Subcutaneous abdominal adipose tissue (tissue), 5 donors: Measurements from ENCODE around the gene TCERG1L.

Experiments
- H3K27ac ChIP-seq: one replicate; pipeline ENCODE4 v1.7.0; 2013; ENCODE audit warnings: low read depth, mild to moderate bottlenecking, inconsistent platforms, low read length, moderate library complexity
- H3K27me3 ChIP-seq, 5 donors: one replicate each; pipeline ENCODE4 v1.7.0; 2013; ENCODE audit warnings: low read length in 5 of 5, inconsistent platforms in 1 of 5; ENCODE audit not compliant: control insufficient read depth in 5 of 5, insufficient read depth in 4 of 5
- H3K36me3 ChIP-seq, 5 donors: one replicate each; pipeline ENCODE4 v1.7.0; 2013; ENCODE audit warnings: low read length in 5 of 5; ENCODE audit not compliant: control insufficient read depth in 5 of 5, insufficient read depth in 5 of 5
- H3K4me1 ChIP-seq, 5 donors: one replicate each; pipeline ENCODE4 v1.7.0; 2013; ENCODE audit warnings: low read length in 5 of 5, mild to moderate bottlenecking in 3 of 5, moderate library complexity in 1 of 5; ENCODE audit not compliant: control insufficient read depth in 5 of 5, insufficient read depth in 5 of 5
- H3K4me3 ChIP-seq, 5 donors: one replicate each; pipeline ENCODE4 v1.7.0; 2013; ENCODE audit warnings: low read length in 5 of 5, low read depth in 1 of 5
- H3K9ac ChIP-seq, 5 donors: one replicate each; pipeline ENCODE4 v1.7.0; 2013; ENCODE audit warnings: low read length in 5 of 5, mild to moderate bottlenecking in 4 of 5, moderate library complexity in 3 of 5
- H3K9me3 ChIP-seq, 5 donors: one replicate each; pipeline ENCODE4 v1.7.0; 2013; ENCODE audit warnings: low read length in 5 of 5; ENCODE audit not compliant: control insufficient read depth in 5 of 5
- donor health status: healthy.
- donor health status: healthy.
- donor health status: healthy.
- donor health status: healthy.
- donor health status: healthy.

Gene TCERG1L

DNA sequence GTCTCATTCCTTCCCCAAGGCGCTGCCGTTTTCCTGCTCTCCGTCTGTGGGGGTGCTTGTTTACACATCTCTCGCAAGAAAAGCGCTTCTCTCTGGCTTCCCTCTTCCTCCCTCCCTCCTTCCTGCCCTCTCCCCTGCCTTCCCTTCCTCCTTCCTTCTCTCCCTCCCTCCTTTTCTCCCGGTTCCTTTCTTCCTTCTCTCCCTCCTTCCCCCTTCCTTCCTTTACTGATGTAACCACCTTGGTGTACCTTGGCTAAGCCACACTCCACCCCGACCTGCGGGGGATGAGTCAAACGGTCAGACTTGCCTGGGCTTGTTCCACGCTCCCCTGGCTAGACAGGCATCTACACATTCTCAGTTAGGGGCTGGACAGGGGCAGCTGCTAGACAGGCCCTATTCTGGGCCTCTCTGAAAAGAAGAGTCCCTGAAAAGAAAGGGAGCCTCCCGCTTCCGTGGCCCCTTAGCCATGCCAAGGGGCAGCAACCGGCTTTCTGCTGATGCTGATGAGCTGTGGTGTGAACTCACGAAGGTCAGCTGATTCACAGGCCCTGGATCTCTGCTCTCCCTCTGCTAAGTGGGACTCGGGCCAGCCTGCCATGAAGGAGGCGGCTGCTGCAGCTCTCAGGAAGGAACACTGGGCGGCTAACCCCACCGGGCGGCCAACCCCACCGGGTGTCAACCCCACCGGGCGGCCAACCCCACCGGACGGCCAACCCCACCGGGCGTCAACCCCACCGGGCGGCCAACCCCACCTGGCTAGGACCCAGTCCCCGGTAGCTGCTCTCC is 216.8 kb downstream of the TCERG1L start:
- H3K9me3 ChIP-seq, result peaks cover 0 to 3% (median 0%) of the 10 kb centered on the region in 5 donors
- no peak overlapping the region for H3K27ac ChIP-seq
- H3K9ac ChIP-seq, result no peak overlapping the region
- H3K36me3 ChIP-seq, result no peaks in the 10 kb centered on the region
- peaks cover 0 to 11% (median 0%) of the 10 kb centered on the region in 5 donors for H3K4me1 ChIP-seq
- H3K4me3 ChIP-seq, result no peak overlapping the region
- H3K27me3 ChIP-seq, result peaks cover 0 to 13% (median 0%) of the 10 kb centered on the region in 5 donors

GRCh38 chr10:131093795-131094366 is 217.6 kb downstream of the TCERG1L start:
- no peak overlapping the region for H3K4me3 ChIP-seq
- peaks cover 0 to 13% (median 4%) of the 10 kb centered on the region in 5 donors for H3K27me3 ChIP-seq
- H3K27ac ChIP-seq, result no peak overlapping the region
- peaks cover 0 to 11% (median 0%) of the 10 kb centered on the region in 5 donors for H3K4me1 ChIP-seq
- H3K9me3 ChIP-seq, result peaks cover 0 to 3% (median 0%) of the 10 kb centered on the region in 5 donors
- H3K36me3 ChIP-seq, result no peaks in the 10 kb centered on the region
- no peak overlapping the region for H3K9ac ChIP-seq

- Histone ChIP-seq H3K9me3 (peaks cover 0 to 3% (median 0%) of the 10 kb centered on the region in 5 donors), H3K9ac (no peak overlapping the region), H3K27ac (no peak overlapping the region), H3K4me1 (peaks cover 0 to 11% (median 0%) of the 10 kb centered on the region in 5 donors), H3K27me3 (peaks cover 0 to 13% (median 3%) of the 10 kb centered on the region in 5 donors), H3K36me3 (no peaks in the 10 kb centered on the region), H3K4me3 (no peak overlapping the region)
These were observed 218.2 kb downstream of the TCERG1L start for GRCh38 chr10:131093346-131093745.

- Histone ChIP-seq H3K27ac (no peak overlapping the region), H3K4me3 (no peak overlapping the region), H3K27me3 (peaks cover 0 to 13% (median 3%) of the 10 kb centered on the region in 5 donors)
These were observed 218.6 kb downstream of the TCERG1L start for GRCh38 chr10:131092876-131093275.

GRCh38 chr10:131092386-131092785 is 219.1 kb downstream of the TCERG1L start:
- Histone ChIP-seq H3K9ac (no peak overlapping the region), H3K27ac (no peak overlapping the region), H3K4me1 (peaks cover 0 to 11% (median 0%) of the 10 kb centered on the region in 5 donors), H3K27me3 (peaks cover 0 to 13% (median 3%) of the 10 kb centered on the region in 5 donors), H3K9me3 (peaks cover 0 to 3% (median 0%) of the 10 kb centered on the region in 5 donors), H3K36me3 (no peaks in the 10 kb centered on the region), H3K4me3 (no peak overlapping the region)

More at GRCh38 chr10:131092876-131093275, 218.6 kb downstream of the TCERG1L start:
- H3K9ac ChIP-seq, result no peak overlapping the region
- H3K36me3 ChIP-seq, result no peaks in the 10 kb centered on the region
- peaks cover 0 to 3% (median 0%) of the 10 kb centered on the region in 5 donors for H3K9me3 ChIP-seq
- H3K4me1 ChIP-seq, result peaks cover 0 to 11% (median 0%) of the 10 kb centered on the region in 5 donors

DNA sequence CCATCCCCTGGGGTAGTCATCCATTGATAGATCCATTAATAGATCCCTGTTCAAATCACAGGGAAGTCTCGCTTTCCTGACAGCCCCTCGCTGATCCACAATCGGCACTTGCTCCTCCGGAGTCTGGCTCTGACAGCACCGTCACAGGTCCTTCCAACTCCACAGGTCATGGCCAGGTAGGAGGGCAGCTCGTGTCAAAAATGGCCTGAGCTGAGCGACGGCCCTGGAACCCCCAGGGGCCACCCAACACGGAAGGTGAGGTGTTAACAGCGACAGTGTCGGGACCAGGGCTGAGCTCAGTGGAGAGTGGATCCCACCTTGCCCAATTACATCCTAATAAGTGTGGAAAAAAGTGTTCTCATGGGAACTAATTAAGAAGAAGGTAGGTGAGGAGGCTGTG is 219.8 kb downstream of the TCERG1L start:
- H3K4me3 ChIP-seq, result no peak overlapping the region
- H3K27me3 ChIP-seq, result peaks cover 0 to 14% (median 3%) of the 10 kb centered on the region in 5 donors
- no peak overlapping the region for H3K27ac ChIP-seq
- peaks cover 0 to 3% (median 0%) of the 10 kb centered on the region in 5 donors for H3K9me3 ChIP-seq
- H3K36me3 ChIP-seq, result no peaks in the 10 kb centered on the region
- H3K4me1 ChIP-seq, result peaks cover 0 to 11% (median 0%) of the 10 kb centered on the region in 5 donors
- no peak overlapping the region for H3K9ac ChIP-seq

GRCh38 chr10:131090761-131091661 is 220.5 kb downstream of the TCERG1L start:
- Histone ChIP-seq H3K27ac (no peak overlapping the region), H3K4me1 (peaks cover 0 to 11% (median 0%) of the 10 kb centered on the region in 5 donors), H3K9me3 (peaks cover 0 to 8% (median 3%) of the 10 kb centered on the region in 5 donors), H3K36me3 (no peaks in the 10 kb centered on the region), H3K27me3 (peaks cover 0 to 17% (median 4%) of the 10 kb centered on the region in 5 donors), H3K4me3 (no peak overlapping the region), H3K9ac (no peak overlapping the region)

- H3K27me3 ChIP-seq, result peaks cover 0 to 15% (median 6%) of the 10 kb centered on the region in 5 donors
These were observed 221.7 kb downstream of the TCERG1L start for GRCh38 chr10:131089861-131090260.

GRCh38 chr10:131089150-131089549 is 222.4 kb downstream of the TCERG1L start:
- H3K27ac ChIP-seq, result no peak overlapping the region
- H3K9ac ChIP-seq, result no peak overlapping the region

More at GRCh38 chr10:131089861-131090260, 221.7 kb downstream of the TCERG1L start:
- Histone ChIP-seq H3K9ac (no peak overlapping the region), H3K36me3 (no peaks in the 10 kb centered on the region), H3K27ac (no peak overlapping the region), H3K9me3 (peaks cover 0 to 9% (median 3%) of the 10 kb centered on the region in 5 donors), H3K4me3 (no peak overlapping the region), H3K4me1 (peaks cover 0 to 11% (median 0%) of the 10 kb centered on the region in 5 donors)

More at GRCh38 chr10:131089150-131089549, 222.4 kb downstream of the TCERG1L start:
- Histone ChIP-seq H3K4me1 (peaks cover 0 to 6% (median 0%) of the 10 kb centered on the region in 5 donors), H3K4me3 (no peak overlapping the region), H3K36me3 (no peaks in the 10 kb centered on the region), H3K9me3 (peaks cover 0 to 9% (median 3%) of the 10 kb centered on the region in 5 donors), H3K27me3 (peaks cover 0 to 18% (median 7%) of the 10 kb centered on the region in 5 donors)
